Psoas muscle (tissue), 8 donors: ENCODE measurements around the gene CFAP92. TPM values are rescaled to one million over a fixed set of nuclear protein-coding genes. Genes with fewer than 3 reads are reported as not detected.

ENCODE experiments used
- ATAC-seq, 4 donors: fragments of 200-7000 bp; cut with Tn5 transposase; one replicate each; pipeline ENCODE4 v1.9.1; 2020; ENCODE audit warnings: moderate library complexity in 3 of 4, mild to moderate bottlenecking in 2 of 4
- DNase-seq, 2 donors: peaks; one replicate each; pipeline ENCODE4 v3.0.0-alpha.2; 2020
- H3K27ac ChIP-seq: fragments of 200-600 bp; one replicate; pipeline ENCODE4 v1.8.0; 2022
- H3K27me3 ChIP-seq, 3 donors: fragments of 200-600 bp in 1 of 3; one replicate each; pipeline versions ENCODE4 v1.6.1 to v1.8.0; 2013 to 2022; ENCODE audit warnings: low read length in 2 of 3, mild to moderate bottlenecking in 2 of 3, moderate library complexity in 1 of 3; ENCODE audit not compliant: insufficient read depth in 3 of 3
- H3K36me3 ChIP-seq, 2 donors: fragments of 200-600 bp in 1 of 2; one replicate each; pipeline versions ENCODE4 v1.6.1 to v1.8.0; 2013 to 2022; ENCODE audit warnings: low read depth in 1 of 2, mild to moderate bottlenecking in 1 of 2, moderate library complexity in 1 of 2; ENCODE audit not compliant: insufficient read depth in 1 of 2
- H3K4me1 ChIP-seq: fragments of 200-600 bp; one replicate; pipeline ENCODE4 v1.8.0; 2022
- H3K4me3 ChIP-seq: fragments of 200-600 bp; one replicate; pipeline ENCODE4 v1.8.0; 2022; ENCODE audit warnings: mild to moderate bottlenecking
- H3K9me3 ChIP-seq: fragments of 200-600 bp; one replicate; pipeline ENCODE4 v1.8.0; 2022
- WGBS, 3 donors: extraction: QIAGEN DNeasy Blood & Tissue Kit; methylation state at CpG; one replicate each; pipeline versions ENCODE4 v1.1.6 to v1.1.7; 2013; 5-methylcytosine and 5-hydroxymethylcytosine counted together
- intact Hi-C, 2 donors: fragments of 100-400 bp; cut with DNase I; formaldehyde crosslinking; loops; one replicate each; pipeline versions ENCODE4 v1.11.0 to v1.14.2; 2022
- polyA plus RNA-seq, 3 donors: library from polyadenylated mRNA; stranded (reverse); fragments of 200-250 nt; gene quantifications; one replicate each; pipeline ENCODE4 v1.2.3, GENCODE V29; 2013
- total RNA-seq, 4 donors: library from RNA; stranded (reverse); fragmentation: NEBNext Ultra II Directional in 2 of 4; extraction: Animal tissue kit (Norgen Biotek cat#: 25700) in 2 of 4; gene quantifications; one replicate each; pipeline versions ENCODE4 v1.2.1 to v1.2.4, GENCODE V29; 2021 to 2023
- TF ChIP-seq, protein P1 (sequence below): fragments of 200-600 bp; IDR thresholded peaks from one replicate; pipeline ENCODE4 v1.8.0; 2022; ENCODE audit warnings: antibody characterized with exemption
- donor health status: healthy with polysubstance abuse.
- donor health status: DM: no; HTN: no; CAD: no; lungs with moderate emphysema.
- donor health status: Bipolar disorder and iron deficiency.
- donor health status: healthy.
- donor health status: DM: yes; HTN: yes; CAD: no.
- donor health status: DM: no; HTN: no; CAD: no.
- donor health status: DM: no; HTN: no; CAD: no.
- donor health status: DM: yes; HTN: yes; CAD: no.

Gene CFAP92
- total and polyA plus RNA-seq, 7 donors: 0.07 to 0.86 (median 0.15) TPM

DNA sequence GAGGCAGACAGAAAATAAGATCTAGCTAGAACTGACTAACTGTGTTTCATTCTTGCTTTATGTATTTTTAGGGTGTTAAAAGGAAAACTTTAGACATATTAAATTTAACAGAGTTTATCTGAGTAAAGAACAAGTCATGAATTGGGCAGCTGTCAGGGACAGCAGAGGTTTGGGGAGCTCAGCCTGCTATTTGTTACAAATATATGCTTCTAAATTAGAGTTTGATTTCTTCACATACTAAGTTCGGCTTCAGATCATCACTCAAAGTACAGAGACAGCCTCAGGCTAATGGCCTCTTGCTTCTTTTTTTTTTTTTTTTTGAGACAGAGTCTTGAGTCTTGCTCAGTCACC, 29.1 kb upstream of the CFAP92 start:
- Histone ChIP-seq H3K36me3 (no peaks in the 10 kb centered on the region), H3K4me1 (peaks cover 7% of the 10 kb centered on the region), H3K27ac (no peak overlapping the region), H3K4me3 (no peak overlapping the region), H3K9me3 (no peaks in the 10 kb centered on the region), H3K27me3 (no peaks in the 10 kb centered on the region)
- WGBS, 3 donors: 70 to 93% (median 75%) methylated on average over 1 of the region's 1 CpG
- no peak for DNase-seq
- TF ChIP-seq, protein P1, sequence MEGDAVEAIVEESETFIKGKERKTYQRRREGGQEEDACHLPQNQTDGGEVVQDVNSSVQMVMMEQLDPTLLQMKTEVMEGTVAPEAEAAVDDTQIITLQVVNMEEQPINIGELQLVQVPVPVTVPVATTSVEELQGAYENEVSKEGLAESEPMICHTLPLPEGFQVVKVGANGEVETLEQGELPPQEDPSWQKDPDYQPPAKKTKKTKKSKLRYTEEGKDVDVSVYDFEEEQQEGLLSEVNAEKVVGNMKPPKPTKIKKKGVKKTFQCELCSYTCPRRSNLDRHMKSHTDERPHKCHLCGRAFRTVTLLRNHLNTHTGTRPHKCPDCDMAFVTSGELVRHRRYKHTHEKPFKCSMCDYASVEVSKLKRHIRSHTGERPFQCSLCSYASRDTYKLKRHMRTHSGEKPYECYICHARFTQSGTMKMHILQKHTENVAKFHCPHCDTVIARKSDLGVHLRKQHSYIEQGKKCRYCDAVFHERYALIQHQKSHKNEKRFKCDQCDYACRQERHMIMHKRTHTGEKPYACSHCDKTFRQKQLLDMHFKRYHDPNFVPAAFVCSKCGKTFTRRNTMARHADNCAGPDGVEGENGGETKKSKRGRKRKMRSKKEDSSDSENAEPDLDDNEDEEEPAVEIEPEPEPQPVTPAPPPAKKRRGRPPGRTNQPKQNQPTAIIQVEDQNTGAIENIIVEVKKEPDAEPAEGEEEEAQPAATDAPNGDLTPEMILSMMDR: no peak
- intact Hi-C loops: no loop called here
- ATAC-seq: no peak

GRCh38 chr3:129022114-129023007, 28.5 kb upstream of the CFAP92 start:
- Histone ChIP-seq H3K4me3 (no peak overlapping the region), H3K36me3 (no peaks in the 10 kb centered on the region), H3K27ac (no peak overlapping the region), H3K9me3 (no peaks in the 10 kb centered on the region), H3K4me1 (peaks cover 7% of the 10 kb centered on the region), H3K27me3 (no peaks in the 10 kb centered on the region)
- ATAC-seq: peak in 1 of 4 donors; percentile 11
- intact Hi-C loops: no loop called here
- 37 to 47% (median 45%) methylated on average over 15 of the region's 15 CpGs for WGBS, 3 donors
- peak; percentile 82 to 84 for DNase-seq
- TF ChIP-seq, protein P1: no peak

DNA sequence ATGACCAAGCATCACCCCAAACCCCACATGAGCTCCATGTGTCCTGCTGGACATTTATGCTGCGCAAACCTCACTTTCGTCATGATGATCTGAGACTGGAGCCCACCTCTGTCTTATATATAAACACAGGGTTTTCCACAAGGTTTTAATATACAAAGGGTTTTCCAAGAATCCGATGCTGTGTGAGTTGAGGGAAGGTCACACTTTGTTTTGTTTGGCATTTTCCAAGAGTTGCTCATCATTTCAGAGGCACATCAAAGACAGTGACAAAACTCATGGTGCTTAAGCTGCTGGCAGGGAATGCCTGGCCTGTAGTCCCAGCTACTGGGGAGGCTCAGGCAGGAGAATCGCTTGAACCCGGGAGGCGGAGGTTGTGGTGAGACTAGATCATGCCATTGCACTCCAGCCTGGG, 27.3 kb upstream of the CFAP92 start:
- DNase-seq (no peak), ATAC-seq (no peak)
- TF ChIP-seq, protein P1: no peak
- H3K4me3 ChIP-seq: no peak overlapping the region
- no peaks in the 10 kb centered on the region for H3K9me3 ChIP-seq
- intact Hi-C loops: no loop called here
- peaks cover 6% of the 10 kb centered on the region for H3K4me1 ChIP-seq
- H3K27ac ChIP-seq: no peak overlapping the region
- 58 to 70% (median 60%) methylated on average over 6 of the region's 6 CpGs for whole genome bisulfite sequencing, 3 donors
- no peaks in the 10 kb centered on the region for H3K36me3 ChIP-seq
- H3K27me3 ChIP-seq: no peaks in the 10 kb centered on the region

DNA sequence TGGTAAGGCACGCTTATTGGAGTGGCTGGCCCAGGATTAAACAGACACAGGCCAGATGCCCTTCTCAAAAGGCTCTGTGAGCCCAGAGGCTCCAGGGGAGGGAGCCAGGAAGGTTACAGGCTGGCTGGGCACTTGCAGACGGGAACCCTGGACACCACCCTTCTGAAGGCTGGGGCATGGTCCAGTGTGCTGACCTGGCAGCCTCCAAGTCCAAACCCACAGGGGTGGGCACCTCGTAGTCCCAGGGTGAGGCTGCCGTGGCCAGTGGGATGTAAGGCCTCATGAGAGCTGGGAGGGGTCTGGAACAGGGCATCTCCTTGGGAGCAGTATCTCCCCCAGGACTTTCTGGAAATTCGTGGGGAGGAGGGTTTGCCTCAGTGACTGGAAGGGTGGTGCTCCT, 26.8 kb upstream of the CFAP92 start:
- Histone ChIP-seq H3K9me3 (no peaks in the 10 kb centered on the region), H3K4me3 (no peak overlapping the region), H3K36me3 (no peaks in the 10 kb centered on the region), H3K27ac (no peak overlapping the region), H3K27me3 (no peaks in the 10 kb centered on the region), H3K4me1 (peaks cover 8% of the 10 kb centered on the region)
- intact Hi-C loops: no loop called here
- WGBS, 3 donors: 61 to 71% (median 67%) methylated on average over 5 of the region's 5 CpGs
- ATAC-seq (no peak), DNase-seq (no peak)
- TF ChIP-seq, protein P1: no peak

DNA sequence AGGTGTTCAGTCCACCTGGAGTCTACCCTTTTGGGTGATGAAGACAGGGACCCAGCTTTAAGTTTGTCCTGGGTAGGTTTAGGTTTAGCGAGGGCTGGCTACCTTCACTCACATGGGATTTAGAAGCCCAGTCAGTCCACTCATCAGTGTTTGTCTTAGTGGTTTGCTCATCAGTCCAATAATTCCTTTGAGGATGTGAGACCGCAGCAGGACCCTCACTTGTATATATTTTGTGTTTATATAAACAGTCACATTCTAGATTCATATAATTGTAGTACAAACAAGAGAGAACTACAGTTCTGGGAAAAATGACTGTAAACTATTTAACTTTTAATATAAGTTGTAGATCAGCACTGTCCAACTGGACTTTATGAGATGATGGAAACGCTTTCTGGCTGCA, 25.4 kb upstream of the CFAP92 start:
- Histone ChIP-seq H3K36me3 (no peaks in the 10 kb centered on the region), H3K27me3 (no peaks in the 10 kb centered on the region), H3K4me1 (peaks cover 8% of the 10 kb centered on the region), H3K4me3 (no peak overlapping the region), H3K9me3 (no peaks in the 10 kb centered on the region), H3K27ac (no peak overlapping the region)
- ATAC-seq (no peak), DNase-seq (no peak)
- TF ChIP-seq, protein P1: no peak
- intact Hi-C loops: no loop called here
- 91 to 97% (median 93%) methylated on average over 3 of the region's 3 CpGs for WGBS, 3 donors
